GM12891 (cell line): ENCODE measurements around the gene CFDP1.

Experiments used
- PAX5 ChIP-seq: IDR thresholded peaks from 2 replicates; pipeline ENCODE4 v1.6.1; 2011; ENCODE audit warnings: low read length, moderate library complexity, mild to moderate bottlenecking; ENCODE audit not compliant: insufficient read depth, severe bottlenecking
- POLR2A ChIP-seq: IDR thresholded peaks from 2 replicates; pipeline ENCODE4 v1.6.1; 2011; ENCODE audit warnings: low read depth, low read length, control low read depth
- POLR2AphosphoS5 ChIP-seq: IDR thresholded peaks from 2 replicates; pipeline ENCODE4 v1.6.1; 2011; ENCODE audit warnings: low read depth, low read length, control low read depth
- POU2F2 ChIP-seq: IDR thresholded peaks from 2 replicates; pipeline ENCODE4 v1.6.1; 2011; ENCODE audit warnings: low read depth, mild to moderate bottlenecking, control low read depth, low read length, moderate library complexity
- TAF1 ChIP-seq: IDR thresholded peaks from 2 replicates; pipeline ENCODE4 v1.6.1; 2011; ENCODE audit warnings: low read depth, low read length, control low read depth

DNA sequence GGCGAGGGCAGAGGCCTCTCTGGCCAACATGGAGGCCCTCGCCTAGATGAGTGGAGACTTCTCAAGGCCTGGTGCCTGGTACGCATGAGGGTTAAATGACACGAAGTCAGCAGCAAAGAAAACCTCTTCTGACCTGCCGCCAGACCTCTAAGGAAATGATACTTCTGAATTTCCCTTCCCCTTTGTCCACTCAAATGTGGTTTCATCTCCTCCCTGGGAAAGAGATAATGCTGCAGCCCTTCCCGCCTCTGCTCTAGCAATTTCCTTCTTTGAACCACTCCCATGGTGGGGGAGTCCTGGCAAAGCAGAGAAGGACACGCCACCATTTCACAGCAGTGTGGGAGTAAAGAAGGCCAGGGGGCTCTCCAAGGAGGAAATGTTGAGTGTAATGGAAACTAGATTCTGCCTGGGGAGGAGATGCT is 116.2 kb downstream of the CFDP1 start:
- TF ChIP-seq POU2F2 (no peak), POLR2AphosphoS5 (no peak), POLR2A (no peak), TAF1 (no peak), PAX5 (no peak)
